IgD-negative memory B cell (primary cell): ENCODE measurements around the gene ZCWPW2. TPM values are rescaled to one million over a fixed set of nuclear protein-coding genes. Genes with fewer than 3 reads are reported as not detected.

Experiments
- H3K27ac Mint-ChIP-seq, 3 donors: one replicate each; pipeline ENCODE4 v1.8.0; 2020 to 2022; ENCODE audit warnings: mild to moderate bottlenecking in 3 of 3, mixed read lengths in 3 of 3, moderate library complexity in 1 of 3
- H3K27me3 Mint-ChIP-seq: one replicate; pipeline ENCODE4 v1.8.0; 2021; ENCODE audit warnings: mixed read lengths
- H3K36me3 Mint-ChIP-seq: one replicate; pipeline ENCODE4 v1.8.0; 2020; ENCODE audit warnings: mild to moderate bottlenecking, mixed read lengths
- H3K4me1 Mint-ChIP-seq, 3 donors: one replicate each; pipeline ENCODE4 v1.8.0; 2020 to 2022; ENCODE audit warnings: mixed read lengths in 3 of 3, mild to moderate bottlenecking in 1 of 3
- H3K4me3 Mint-ChIP-seq, 4 donors: one replicate each; pipeline ENCODE4 v1.8.0; 2020 to 2022; ENCODE audit warnings: mild to moderate bottlenecking in 4 of 4, mixed read lengths in 4 of 4, moderate library complexity in 3 of 4
- H3K9me3 Mint-ChIP-seq, 3 donors: one replicate each; pipeline ENCODE4 v1.8.0; 2020 to 2021; ENCODE audit warnings: mixed read lengths in 3 of 3, mild to moderate bottlenecking in 1 of 3
- polyA plus RNA-seq: library from polyadenylated mRNA; unstranded; fragments of 300-500 nt; fragmentation: Illumina TruSeq; gene quantifications from one replicate; pipeline ENCODE4 v1.2.3, GENCODE V29; 2021

The ZCWPW2 gene
- polyA plus RNA-seq, 1 donor from 2014 or later = 0.19 TPM

DNA sequence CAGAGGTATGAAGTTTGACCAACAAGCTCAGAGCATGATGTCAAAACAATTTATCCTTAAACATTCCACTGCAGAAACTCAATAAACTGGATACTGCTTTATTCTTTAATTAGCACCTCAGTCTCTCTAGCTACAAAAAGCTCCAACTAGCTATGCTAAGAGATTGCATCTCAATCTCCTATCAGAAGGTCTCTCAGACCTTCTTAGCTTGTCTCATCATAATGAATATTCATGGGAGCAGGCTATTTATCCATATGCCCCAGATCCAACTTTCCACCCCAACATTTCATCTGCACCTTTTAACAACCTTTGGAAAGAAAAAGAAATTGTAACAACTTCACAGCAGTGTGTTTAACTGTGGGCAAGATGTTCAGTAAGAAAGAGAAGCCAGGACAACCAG lies 11.3 kb upstream of the ZCWPW2 start:
- H3K4me1 Mint-ChIP-seq = no peaks in the 10 kb centered on the region
- no peaks in the 10 kb centered on the region for H3K27me3 Mint-ChIP-seq
- no peak overlapping the region for H3K27ac Mint-ChIP-seq
- H3K4me3 Mint-ChIP-seq = no peak overlapping the region
- H3K36me3 Mint-ChIP-seq = peaks cover 3% of the 10 kb centered on the region
- no peaks in the 10 kb centered on the region for H3K9me3 Mint-ChIP-seq

DNA sequence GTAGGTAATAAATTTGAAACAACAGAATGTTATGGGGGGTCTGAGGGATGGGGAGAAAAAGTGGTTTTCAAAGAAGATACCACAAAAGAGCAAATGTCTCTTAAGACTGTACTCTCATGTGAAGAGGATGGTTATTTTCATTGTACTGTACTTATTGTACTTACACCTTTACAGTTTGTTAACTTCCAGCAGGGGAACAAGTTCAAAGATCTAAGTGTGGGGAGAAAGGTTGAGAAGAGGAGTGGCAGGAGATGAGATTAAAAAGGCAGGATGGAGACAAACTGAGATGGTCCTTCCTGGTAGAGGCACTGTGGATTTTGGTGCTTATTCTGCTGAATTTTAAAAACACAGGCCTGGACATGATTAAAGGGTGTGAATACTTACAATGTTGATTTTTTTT lies 5.4 kb upstream of the ZCWPW2 start:
- Mint-ChIP-seq H3K4me1 (peaks cover 20 to 27% (median 25%) of the 10 kb centered on the region in 3 donors), H3K36me3 (peaks cover 3% of the 10 kb centered on the region), H3K27ac (peak overlapping the region in 1 of 3 donors; percentile 65)

DNA sequence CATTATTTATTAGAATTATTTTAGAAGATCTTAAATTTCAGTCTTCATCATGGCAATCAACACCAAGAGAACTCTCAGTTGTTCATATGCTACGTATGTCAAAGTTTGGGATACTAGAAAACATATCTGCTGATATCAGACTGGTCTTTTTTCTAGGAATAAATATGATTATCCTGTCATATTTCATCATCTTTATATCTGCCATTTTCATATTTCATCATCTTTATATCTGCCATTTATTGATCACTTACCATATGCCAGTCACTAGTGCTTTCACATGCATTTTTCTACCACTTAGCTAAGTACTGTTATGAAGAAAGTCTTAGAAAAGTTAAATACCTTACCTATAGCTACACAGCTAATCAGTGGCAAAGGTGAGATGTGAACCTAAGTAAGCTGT lies 2.8 kb upstream of the ZCWPW2 start:
- no peaks in the 10 kb centered on the region for H3K27me3 Mint-ChIP-seq
- H3K27ac Mint-ChIP-seq = peak overlapping the region in 1 of 3 donors; percentile 20
- H3K36me3 Mint-ChIP-seq = peaks cover 6% of the 10 kb centered on the region
- peak overlapping the region in 1 of 4 donors; percentile 91 for H3K4me3 Mint-ChIP-seq
- peaks cover 31 to 36% (median 33%) of the 10 kb centered on the region in 3 donors for H3K4me1 Mint-ChIP-seq
- H3K9me3 Mint-ChIP-seq = no peaks in the 10 kb centered on the region

More for the DNA sequence above, 5.4 kb upstream of the ZCWPW2 start:
- H3K27me3 Mint-ChIP-seq = no peaks in the 10 kb centered on the region
- peak overlapping the region in 2 of 4 donors; percentile 36 to 51 for H3K4me3 Mint-ChIP-seq
- H3K9me3 Mint-ChIP-seq = no peaks in the 10 kb centered on the region

DNA sequence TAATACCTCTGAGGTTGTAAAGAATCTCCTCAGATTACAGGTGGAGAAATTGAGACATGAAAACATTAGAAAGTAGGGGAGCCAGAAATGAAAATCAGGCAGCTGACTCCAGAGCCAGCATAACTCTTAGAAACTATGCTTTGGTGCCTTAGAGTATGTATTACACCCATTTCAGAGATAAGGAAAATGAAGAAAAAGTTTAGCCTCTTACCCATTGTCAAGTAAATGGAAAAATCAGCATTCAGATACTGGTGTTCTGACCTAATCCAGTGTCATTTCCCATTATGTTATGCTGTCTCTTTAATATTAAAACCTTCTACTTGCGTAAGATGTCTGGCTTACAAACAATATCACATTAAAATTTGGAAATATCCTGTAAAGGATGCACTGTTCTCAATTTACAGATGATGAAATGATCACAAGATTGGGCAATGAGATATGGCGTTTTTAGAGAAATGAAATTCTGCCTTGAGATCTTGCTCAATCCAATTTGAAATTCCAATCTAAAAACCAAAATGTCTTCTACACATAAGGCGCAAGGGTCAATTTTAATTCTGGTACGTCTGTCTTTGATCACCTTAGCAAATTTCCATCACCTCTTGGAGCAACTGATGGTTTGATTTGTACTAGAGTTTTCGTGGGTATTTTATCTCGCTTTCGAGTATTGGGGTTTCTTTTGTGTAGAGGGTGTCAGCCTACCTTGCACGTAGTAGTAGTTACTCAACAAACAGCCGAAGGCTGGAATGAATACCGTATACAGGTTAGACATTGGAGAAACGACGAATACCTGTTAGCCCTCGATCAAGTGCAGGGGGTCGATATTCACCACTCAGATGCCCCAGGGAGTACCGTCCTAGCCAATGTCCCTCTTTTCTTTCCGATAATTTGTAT lies 902 bp upstream of the ZCWPW2 start:
- peaks cover 8% of the 10 kb centered on the region for H3K36me3 Mint-ChIP-seq
- H3K4me1 Mint-ChIP-seq = peaks cover 32 to 36% (median 33%) of the 10 kb centered on the region in 3 donors
- peaks cover 0 to 4% (median 0%) of the 10 kb centered on the region in 3 donors for H3K9me3 Mint-ChIP-seq

DNA sequence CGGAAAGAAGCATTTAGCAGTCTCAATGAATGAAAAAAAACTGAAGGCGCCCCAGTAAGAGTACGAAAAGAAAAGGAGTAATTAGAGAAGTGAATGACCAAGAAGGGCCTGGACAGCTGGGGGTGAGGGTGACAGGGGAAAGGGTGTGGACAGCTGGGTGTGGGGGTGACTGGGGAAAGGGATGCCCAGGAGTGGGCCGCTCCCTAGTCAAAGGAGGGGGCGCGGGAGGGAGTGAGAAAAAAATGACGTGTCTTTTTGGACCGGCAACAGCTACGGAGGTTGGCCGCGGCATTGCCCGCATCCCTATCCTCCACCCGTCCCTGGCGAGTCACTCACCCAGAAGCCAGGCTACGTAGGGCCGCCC lies 274 bp upstream of the ZCWPW2 start:
- Mint-ChIP-seq H3K27ac (peak overlapping the region; percentile 97 to 99 (median 99)), H3K36me3 (peaks cover 6% of the 10 kb centered on the region), H3K4me1 (peaks cover 28 to 36% (median 32%) of the 10 kb centered on the region in 3 donors), H3K4me3 (peak overlapping the region; percentile 91 to 99 (median 97)), H3K9me3 (peaks cover 0 to 4% (median 0%) of the 10 kb centered on the region in 3 donors), H3K27me3 (no peaks in the 10 kb centered on the region)

More for the DNA sequence above, 902 bp upstream of the ZCWPW2 start:
- H3K27ac Mint-ChIP-seq = peak overlapping the region; percentile 97 to 99 (median 99)
- peak overlapping the region; percentile 91 to 99 (median 97) for H3K4me3 Mint-ChIP-seq
- no peaks in the 10 kb centered on the region for H3K27me3 Mint-ChIP-seq

DNA sequence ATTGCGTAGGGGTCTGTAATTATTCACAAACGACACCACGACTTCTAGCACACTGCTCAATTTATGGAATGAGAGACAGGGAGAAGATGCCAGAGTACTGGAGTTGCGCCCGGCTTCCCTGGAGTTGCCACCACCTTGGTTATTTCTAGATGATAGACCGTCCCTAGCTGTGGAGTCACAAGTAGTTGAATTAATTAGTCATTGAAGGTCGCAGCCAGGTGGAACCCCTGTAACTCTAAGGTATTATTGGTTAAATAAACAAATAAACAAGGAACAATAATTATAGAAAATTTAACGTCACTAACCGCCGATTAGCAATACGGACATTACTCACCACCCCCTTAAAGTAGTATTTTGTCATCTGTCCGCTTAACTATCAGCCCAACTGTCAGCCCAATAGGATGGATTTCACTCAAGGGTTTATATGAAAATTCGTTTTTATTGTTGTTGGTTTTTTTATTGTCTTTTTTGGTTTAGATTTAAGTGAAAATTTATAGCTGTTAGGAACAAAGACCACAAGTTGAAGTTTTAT lies 1.0 kb downstream of the ZCWPW2 start:
- Mint-ChIP-seq H3K4me1 (peaks cover 27 to 36% (median 32%) of the 10 kb centered on the region in 3 donors), H3K27ac (peak overlapping the region; percentile 97 to 99 (median 99)), H3K36me3 (peaks cover 7% of the 10 kb centered on the region), H3K9me3 (peaks cover 0 to 8% (median 8%) of the 10 kb centered on the region in 3 donors), H3K4me3 (peak overlapping the region; percentile 91 to 99 (median 97)), H3K27me3 (no peaks in the 10 kb centered on the region)

DNA sequence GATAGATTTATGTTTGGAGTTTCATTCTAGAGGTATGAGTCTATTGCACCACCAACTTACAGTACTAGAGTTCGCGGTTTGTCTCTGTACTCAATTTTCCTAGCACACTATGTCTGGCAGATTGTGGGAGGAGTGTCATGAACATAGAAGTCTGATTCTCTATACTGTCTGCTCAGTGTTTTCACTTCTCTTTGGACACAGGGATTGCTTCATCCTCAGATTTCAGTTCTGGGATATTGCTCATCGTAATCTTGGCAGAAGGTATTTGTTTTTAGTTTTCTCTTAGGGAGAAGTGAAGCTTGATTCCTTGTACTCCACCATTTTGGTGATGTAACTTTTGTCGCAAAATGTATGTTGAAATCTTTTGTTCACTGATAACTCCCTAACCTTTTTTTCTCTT lies 27.9 kb downstream of the ZCWPW2 start:
- H3K4me1 Mint-ChIP-seq = no peaks in the 10 kb centered on the region
- peaks cover 1% of the 10 kb centered on the region for H3K27me3 Mint-ChIP-seq
- H3K36me3 Mint-ChIP-seq = peaks cover 2% of the 10 kb centered on the region
- H3K27ac Mint-ChIP-seq = no peak overlapping the region
- H3K4me3 Mint-ChIP-seq = no peak overlapping the region
- H3K9me3 Mint-ChIP-seq = peaks cover 6 to 11% (median 8%) of the 10 kb centered on the region in 3 donors

GRCh38 chr3:28386049-28386448 lies 37.5 kb downstream of the ZCWPW2 start:
- peak overlapping the region in 1 of 4 donors; percentile 27 for H3K4me3 Mint-ChIP-seq
- H3K27me3 Mint-ChIP-seq = peaks cover 4% of the 10 kb centered on the region
- H3K36me3 Mint-ChIP-seq = peaks cover 2% of the 10 kb centered on the region
- H3K4me1 Mint-ChIP-seq = no peaks in the 10 kb centered on the region
- H3K27ac Mint-ChIP-seq = no peak overlapping the region
- H3K9me3 Mint-ChIP-seq = no peaks in the 10 kb centered on the region

GRCh38 chr3:28388978-28389377 lies 40.5 kb downstream of the ZCWPW2 start:
- Mint-ChIP-seq H3K4me1 (no peaks in the 10 kb centered on the region), H3K4me3 (no peak overlapping the region), H3K36me3 (peaks cover 2% of the 10 kb centered on the region), H3K27me3 (peaks cover 4% of the 10 kb centered on the region), H3K27ac (no peak overlapping the region), H3K9me3 (peaks cover 0 to 16% (median 14%) of the 10 kb centered on the region in 3 donors)

DNA sequence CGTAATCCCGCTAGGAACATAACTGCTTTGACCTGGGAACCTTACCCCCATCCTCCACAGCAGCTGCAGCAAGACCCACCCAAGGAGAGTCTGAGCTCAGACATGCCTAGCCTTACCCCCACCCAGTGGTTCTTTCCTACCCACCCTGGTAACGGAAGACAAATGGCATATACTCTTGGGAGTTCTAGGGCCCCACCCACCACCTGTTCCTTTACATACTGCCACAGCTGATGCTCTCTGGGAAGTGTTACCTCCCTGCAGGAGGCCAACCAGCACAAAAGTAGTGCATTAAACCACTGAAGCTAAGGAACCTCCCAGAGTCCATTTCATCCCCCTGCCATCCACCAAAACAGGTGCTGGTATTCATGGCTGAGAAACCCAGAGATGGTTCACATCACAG lies 50.7 kb downstream of the ZCWPW2 start:
- Mint-ChIP-seq H3K36me3 (peaks cover 7% of the 10 kb centered on the region), H3K27ac (no peak overlapping the region), H3K27me3 (no peaks in the 10 kb centered on the region), H3K4me3 (no peak overlapping the region), H3K9me3 (peaks cover 16 to 44% (median 27%) of the 10 kb centered on the region in 3 donors), H3K4me1 (no peaks in the 10 kb centered on the region)

GRCh38 chr3:28406241-28406640 lies 57.7 kb downstream of the ZCWPW2 start:
- peaks cover 11 to 23% (median 13%) of the 10 kb centered on the region in 3 donors for H3K9me3 Mint-ChIP-seq
- H3K27me3 Mint-ChIP-seq = no peaks in the 10 kb centered on the region
- H3K4me1 Mint-ChIP-seq = no peaks in the 10 kb centered on the region
- H3K4me3 Mint-ChIP-seq = no peak overlapping the region
- no peak overlapping the region for H3K27ac Mint-ChIP-seq
- H3K36me3 Mint-ChIP-seq = peaks cover 6% of the 10 kb centered on the region

DNA sequence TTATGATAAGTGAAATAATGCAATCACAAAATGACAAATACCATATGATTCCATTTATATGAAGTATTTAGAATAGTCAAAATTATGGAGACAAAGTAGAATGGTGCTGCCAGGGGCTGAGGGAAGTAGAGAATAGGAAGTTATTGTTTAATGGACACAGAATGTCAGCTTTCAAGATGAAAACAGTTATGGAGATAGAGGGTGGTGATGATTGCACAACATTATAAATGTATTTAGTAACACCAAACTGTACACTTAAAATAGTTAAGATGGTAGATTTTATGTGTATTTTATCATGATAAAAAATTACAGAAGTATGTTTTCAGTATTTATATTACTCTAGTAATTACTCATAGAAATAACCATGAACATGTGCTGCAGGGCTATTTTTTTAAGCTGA lies 100.9 kb downstream of the ZCWPW2 start:
- H3K27ac Mint-ChIP-seq = no peak overlapping the region
- no peaks in the 10 kb centered on the region for H3K4me1 Mint-ChIP-seq
- H3K27me3 Mint-ChIP-seq = no peaks in the 10 kb centered on the region
- no peak overlapping the region for H3K4me3 Mint-ChIP-seq
- H3K9me3 Mint-ChIP-seq = peaks cover 3 to 20% (median 4%) of the 10 kb centered on the region in 3 donors
- H3K36me3 Mint-ChIP-seq = no peaks in the 10 kb centered on the region

GRCh38 chr3:28462866-28463265 lies 114.3 kb downstream of the ZCWPW2 start:
- no peak overlapping the region for H3K4me3 Mint-ChIP-seq
- no peaks in the 10 kb centered on the region for H3K9me3 Mint-ChIP-seq
- H3K36me3 Mint-ChIP-seq = no peaks in the 10 kb centered on the region
- no peaks in the 10 kb centered on the region for H3K4me1 Mint-ChIP-seq
- no peaks in the 10 kb centered on the region for H3K27me3 Mint-ChIP-seq
- H3K27ac Mint-ChIP-seq = no peak overlapping the region

DNA sequence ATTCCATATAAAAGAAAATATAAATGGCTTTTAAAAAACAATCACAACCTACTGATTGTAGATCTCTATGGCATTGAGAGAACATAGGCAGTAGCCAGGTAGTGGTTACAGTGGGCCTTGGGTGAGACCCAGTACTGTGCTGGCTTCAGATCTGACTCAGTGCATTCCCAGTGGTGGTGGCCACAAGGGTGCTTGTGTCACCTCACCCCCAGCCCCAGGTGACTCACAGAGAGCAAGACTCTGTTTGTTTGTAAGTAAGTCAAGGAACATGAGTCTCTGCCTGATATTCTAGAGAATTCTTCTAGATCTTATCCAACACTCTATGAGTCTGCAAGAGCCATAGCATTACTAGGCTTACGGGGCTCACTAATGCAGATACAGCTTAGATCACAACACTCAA lies 118.9 kb downstream of the ZCWPW2 start:
- Mint-ChIP-seq H3K27ac (no peak overlapping the region), H3K27me3 (no peaks in the 10 kb centered on the region), H3K9me3 (peaks cover 0 to 5% (median 2%) of the 10 kb centered on the region in 3 donors), H3K4me3 (no peak overlapping the region), H3K36me3 (no peaks in the 10 kb centered on the region), H3K4me1 (no peaks in the 10 kb centered on the region)

GRCh38 chr3:28476194-28476593 lies 127.7 kb downstream of the ZCWPW2 start:
- Mint-ChIP-seq H3K36me3 (no peaks in the 10 kb centered on the region), H3K27me3 (no peaks in the 10 kb centered on the region)

More at GRCh38 chr3:28476194-28476593, 127.7 kb downstream of the ZCWPW2 start:
- Mint-ChIP-seq H3K27ac (no peak overlapping the region), H3K9me3 (peaks cover 0 to 15% (median 5%) of the 10 kb centered on the region in 3 donors), H3K4me1 (peaks cover 0 to 3% (median 0%) of the 10 kb centered on the region in 3 donors), H3K4me3 (no peak overlapping the region)
